Uterus (tissue), 2 donors: ENCODE results near the gene CACNB4.

Experiments used
- POLR2A ChIP-seq, 2 donors: fragments of 450-650 bp; IDR thresholded peaks; one replicate each; pipeline ENCODE4 v1.6.1; 2016; ENCODE audit warnings: antibody characterized with exemption in 2 of 2, mild to moderate bottlenecking in 1 of 2, moderate library complexity in 1 of 2
- TF ChIP-seq, protein P1 (sequence below), 4 experiments: fragments of 200-600 bp in 2 of 4; fragments of 450-650 bp in 2 of 4; sonication (generic) in 2 of 4; IDR thresholded peaks; one replicate each; pipeline ENCODE4 v1.5.1; 2016 to 2019; ENCODE audit warnings: antibody characterized with exemption in 4 of 4, mild to moderate bottlenecking in 2 of 4, moderate library complexity in 1 of 4

DNA sequence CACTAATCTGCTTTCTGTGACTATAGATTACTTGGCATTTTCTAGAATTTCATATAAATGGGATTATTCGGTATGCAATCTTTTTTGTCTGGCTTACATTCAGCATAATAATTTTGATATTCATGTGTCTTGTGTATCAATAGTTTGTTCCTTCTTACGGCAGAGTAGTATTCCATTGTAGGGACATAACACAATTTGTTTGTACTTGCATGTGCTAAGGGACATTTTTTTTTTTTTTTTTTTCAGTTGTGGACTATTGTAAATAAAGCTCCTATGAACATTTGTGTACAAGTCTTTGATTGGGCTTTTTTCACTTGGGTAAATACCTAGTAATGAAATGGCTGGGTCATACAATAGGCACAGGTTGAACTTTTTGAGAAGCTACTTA lies 315.7 kb downstream of the CACNB4 start:
- TF ChIP-seq, protein P1, sequence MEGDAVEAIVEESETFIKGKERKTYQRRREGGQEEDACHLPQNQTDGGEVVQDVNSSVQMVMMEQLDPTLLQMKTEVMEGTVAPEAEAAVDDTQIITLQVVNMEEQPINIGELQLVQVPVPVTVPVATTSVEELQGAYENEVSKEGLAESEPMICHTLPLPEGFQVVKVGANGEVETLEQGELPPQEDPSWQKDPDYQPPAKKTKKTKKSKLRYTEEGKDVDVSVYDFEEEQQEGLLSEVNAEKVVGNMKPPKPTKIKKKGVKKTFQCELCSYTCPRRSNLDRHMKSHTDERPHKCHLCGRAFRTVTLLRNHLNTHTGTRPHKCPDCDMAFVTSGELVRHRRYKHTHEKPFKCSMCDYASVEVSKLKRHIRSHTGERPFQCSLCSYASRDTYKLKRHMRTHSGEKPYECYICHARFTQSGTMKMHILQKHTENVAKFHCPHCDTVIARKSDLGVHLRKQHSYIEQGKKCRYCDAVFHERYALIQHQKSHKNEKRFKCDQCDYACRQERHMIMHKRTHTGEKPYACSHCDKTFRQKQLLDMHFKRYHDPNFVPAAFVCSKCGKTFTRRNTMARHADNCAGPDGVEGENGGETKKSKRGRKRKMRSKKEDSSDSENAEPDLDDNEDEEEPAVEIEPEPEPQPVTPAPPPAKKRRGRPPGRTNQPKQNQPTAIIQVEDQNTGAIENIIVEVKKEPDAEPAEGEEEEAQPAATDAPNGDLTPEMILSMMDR (IDR thresholded peaks at IDR 0.05) = no peak
- no peak for TF ChIP-seq POLR2A (IDR thresholded peaks at IDR 0.05)
